Midbrain (tissue), 1 donor: ENCODE measurements around the gene PYGB.
A peak's percentile ranks its signal among the peaks of the same experiment; 100 is the strongest.
"Not testable (repeated sequence)": the region's sequence is repeated elsewhere in the genome, so short reads cannot be mapped to it uniquely, and the experiment has no call there.

ENCODE experiments used
- DNase-seq: peaks from one replicate; lab custom pipeline; 2025; lab: John Stamatoyannopoulos, UW

Gene PYGB

DNA sequence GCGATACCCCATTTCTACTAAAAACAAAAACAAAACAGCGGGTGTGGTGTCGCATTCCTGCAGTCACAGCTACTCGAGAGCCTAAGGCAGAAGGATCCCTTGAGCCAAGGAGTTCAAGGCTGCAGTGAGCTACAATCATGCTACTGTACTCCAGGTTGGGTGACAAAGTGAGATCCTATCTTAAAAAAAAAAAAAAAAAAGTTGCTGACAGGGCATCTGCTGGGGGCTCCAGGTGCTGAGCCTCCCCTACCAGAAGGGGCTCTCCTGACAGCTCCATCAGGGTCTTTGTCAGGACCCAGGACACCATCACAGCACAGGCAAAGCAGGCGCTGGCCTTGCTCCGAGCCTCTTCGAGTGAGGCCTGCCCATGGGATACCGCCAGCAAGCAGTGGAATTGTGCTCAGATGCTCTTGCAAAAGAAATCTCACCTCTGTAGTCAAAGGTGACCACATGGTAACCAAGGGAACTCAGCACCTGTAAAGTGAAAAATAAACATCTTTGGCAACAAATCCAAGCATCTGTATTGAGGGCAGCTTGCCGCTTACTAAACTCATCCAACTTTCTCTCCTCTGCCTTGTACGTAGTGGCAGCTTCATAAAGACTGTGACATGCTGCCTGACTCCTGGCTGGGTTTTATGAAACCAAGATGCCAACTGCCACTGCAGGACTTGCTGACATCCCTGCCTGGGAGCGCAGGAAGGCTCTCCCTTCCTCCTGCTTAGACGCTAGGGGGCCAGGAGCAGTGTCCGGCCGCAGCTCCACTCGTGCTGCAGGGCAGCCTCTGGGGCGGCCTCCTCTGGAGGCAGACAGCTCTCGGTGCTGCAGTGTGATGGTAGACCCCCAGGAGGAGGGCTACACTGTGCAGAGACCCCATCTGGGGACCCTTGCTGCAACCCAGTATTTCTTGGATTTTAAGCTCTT, 66.9 kb downstream of the PYGB start:
- DNase-seq = no peak

DNA sequence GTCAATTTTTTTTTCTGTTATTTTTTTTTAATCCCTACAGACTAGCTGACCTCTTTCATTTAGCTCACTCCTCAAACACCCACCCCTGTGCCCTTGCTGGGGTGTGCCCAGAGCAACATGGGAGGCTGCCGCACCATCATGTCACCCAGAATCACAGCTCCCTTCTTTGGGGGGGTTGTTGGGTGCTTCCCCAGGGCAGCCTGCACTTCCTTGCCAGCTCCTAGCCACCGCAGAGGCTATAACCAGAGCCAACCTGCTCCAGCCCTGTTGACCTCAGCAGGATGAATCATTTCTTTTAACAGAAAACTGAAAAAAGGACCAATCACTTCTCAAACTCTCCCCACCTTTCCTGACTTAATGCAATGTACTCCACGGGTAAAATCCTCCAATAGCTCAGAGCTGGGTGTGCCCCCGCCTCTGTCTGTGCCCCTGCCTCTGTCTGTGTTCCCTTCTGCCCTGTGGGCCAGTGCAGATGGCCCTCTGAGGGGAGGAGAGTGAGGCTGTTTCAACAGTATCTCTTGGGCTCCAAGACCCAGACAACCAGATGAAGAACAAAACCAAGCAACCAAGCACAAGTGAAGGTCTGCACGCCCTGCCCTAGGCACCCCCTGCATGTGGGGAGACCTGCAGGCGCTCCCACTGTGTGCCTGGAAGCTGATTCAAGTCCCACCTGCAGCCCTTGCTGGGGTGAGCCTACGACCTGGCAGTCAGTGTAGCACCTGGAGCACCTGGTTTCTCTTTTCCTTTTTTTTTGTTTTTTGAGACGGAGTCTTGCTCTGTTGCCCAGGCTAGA, 67.7 kb downstream of the PYGB start:
- DNase-seq = no peak

GRCh38 chr20:25316506-25317190, 68.8 kb downstream of the PYGB start:
- DNase-seq = no peak

GRCh38 chr20:25317351-25318075, 69.6 kb downstream of the PYGB start:
- no peak for DNase-seq

DNA sequence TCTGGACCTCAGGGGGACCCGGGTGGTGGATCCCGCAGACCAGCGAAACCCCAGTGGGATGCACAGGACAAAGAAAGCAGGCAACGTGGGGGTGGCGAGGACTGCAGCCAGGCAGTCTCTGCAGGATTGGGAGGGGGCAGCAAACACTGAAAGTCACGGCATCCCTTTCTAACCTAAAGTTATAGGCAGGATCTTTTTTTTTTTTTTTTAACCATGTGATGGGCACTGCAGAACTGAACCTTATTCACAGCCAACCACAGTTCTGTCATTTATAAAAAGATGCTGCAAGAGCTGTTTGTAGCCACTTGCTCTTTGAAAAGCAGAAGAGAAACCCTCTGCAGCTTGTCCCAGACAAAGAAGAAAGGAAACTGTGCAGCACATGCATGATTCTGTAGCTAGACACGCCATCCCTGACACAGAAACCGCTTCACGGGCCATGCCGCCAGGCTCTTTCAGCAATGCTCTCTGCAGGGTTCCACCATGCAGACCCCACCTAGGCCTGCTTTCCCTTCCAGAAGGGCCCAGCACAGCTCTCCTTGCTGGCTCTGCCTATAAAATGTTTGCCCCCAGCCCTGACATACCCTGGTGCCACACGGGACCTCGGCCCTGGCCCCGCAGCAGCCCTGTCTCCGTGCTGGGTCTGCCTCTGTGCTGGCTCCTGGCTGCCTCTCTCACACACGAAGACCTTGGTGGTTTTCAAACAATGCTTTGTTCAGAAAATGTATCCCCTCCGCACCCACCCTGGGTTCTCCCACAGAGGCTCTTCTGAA, 70.8 kb downstream of the PYGB start:
- peak; percentile 56 for DNase-seq

DNA sequence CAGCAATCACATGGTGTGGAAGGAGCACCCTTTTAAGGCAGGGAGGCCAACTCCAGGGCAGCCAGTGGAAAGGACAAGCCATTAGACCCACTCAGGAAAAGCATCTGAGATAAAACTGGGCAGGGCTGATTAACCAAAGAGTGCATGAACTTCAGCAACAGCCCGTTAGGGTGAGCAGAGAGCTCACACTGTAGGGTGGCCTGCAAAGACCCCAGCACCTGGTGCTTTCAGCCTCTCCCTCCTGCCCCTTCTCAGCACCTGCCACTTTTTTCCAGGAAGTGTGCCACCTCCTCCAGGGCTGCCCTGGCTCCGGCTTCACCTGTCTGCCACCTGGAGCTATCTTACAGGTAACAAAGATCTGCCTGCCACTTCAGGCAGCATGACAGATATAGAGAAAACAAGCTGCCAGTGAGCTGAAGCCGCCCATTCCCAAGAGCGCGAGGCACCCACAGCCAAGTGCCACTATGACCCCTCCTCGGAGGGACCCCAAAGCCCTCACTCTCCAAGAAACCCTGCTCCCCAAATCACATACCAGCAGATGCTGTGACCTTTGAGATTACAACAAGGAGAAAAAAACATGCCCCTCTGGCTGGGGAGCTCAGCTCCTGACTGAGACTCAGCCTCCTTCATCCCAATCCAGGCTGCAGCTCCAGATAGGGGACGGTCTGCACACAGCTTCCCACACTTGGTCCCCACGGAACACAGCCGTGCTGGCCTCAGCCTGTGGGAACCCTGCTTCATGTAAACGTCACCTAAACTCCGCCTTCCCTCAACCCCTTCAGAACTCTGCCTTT, 71.6 kb downstream of the PYGB start:
- DNase-seq = no peak

DNA sequence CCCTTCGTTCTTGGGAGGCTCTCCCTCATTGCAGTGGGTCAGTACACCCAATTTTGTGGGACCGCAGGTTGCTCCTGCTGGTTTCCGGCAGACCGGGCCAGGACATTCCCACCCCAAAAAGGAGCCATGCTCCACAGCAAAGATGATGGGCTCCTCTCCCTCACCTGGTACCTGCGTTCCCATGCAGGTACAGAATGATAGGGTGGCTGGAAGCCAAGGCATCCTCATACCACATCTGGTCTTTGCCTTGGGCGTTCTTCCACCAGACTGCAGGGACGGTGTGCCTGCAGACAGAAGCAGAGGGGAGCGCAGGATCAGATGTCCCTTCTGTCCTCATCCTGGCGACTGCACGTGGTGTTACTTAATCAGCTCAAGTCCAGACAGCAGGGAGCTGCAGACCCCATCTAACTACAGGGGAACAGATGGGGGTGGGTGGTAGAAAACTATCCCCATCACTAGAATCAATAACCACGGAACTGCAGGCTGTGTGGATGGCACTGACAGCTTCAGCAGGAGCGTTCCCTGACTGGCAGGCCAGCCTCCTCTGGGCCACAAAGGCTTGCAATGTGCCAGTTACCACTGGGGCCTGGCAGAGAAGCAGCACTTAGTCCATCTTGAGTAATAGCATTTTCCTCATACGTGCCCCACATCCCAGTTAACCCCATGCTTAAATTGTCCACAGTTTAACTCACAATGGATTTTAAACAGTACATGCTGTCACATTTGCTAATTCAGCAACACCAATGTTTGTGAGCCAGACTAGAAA, 72.3 kb downstream of the PYGB start:
- DNase-seq = peak; percentile 14

DNA sequence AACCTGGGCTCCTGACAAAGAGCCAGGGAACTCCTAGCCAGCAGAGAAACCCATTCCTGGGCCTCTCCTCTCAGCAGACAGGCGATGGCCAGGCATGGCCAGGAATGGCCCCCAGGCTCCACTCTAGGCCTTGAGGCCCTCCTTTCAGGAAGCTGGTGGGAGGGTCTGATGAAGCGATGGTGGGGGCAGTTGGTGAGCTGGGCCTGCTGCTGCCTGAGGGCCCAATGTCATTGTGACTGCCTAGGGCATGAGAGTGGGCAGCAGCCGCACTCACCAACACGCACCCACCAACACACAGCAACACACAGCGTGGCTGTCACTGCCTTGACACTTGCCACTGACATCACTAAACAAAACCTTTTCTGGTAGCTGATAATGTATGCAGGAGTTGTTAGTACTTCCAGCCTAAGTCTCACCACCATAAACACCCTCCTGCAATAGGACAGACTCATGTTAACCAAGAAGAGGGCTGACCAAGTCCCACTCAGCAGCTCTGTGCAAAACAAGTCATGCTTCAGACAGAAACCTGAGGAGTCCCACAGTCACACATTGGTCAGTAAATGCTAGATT, 73.5 kb downstream of the PYGB start:
- no peak for DNase-seq

DNA sequence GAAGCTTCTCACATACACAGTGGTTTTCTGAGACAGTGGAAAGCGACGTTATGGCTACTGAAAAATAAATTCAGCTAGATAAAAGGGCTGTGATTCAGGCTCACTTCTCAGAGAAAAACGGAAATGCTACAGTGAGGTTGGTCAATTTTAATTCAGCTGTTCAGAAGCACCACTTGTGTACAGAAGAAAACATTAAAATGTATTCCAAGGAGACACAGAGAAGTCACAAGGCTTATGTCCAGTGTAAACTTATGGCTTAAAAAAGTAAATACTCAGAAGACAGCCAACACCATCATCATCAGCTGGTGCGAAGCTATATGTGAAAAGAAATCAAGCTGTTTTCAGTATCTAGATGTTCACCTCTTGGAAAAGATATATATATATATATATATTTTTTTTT, 74.1 kb downstream of the PYGB start:
- no peak for DNase-seq

GRCh38 chr20:25323496-25324246, 75.8 kb downstream of the PYGB start:
- DNase-seq = no peak

DNA sequence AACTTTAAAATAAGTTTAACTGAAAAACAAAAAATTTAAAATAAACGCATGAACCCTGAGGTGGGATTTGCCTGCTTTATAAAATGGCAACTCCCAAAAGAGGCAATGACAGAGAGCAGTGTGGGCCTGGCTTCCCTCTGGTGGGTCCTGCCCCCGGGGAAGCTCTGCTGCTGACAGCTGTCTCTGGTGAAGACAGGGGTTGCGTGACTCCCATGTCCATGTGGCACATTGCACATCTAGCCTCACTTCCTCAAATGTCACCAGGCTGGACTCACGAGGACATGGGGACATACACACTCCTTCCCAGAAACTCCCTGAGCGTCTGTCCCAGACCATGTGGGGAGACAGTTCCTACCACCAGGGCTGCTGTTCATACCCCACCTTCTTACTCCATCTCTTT, 76.5 kb downstream of the PYGB start:
- no peak for DNase-seq

GRCh38 chr20:25325073-25325472, 77.2 kb downstream of the PYGB start:
- DNase-seq = no peak

DNA sequence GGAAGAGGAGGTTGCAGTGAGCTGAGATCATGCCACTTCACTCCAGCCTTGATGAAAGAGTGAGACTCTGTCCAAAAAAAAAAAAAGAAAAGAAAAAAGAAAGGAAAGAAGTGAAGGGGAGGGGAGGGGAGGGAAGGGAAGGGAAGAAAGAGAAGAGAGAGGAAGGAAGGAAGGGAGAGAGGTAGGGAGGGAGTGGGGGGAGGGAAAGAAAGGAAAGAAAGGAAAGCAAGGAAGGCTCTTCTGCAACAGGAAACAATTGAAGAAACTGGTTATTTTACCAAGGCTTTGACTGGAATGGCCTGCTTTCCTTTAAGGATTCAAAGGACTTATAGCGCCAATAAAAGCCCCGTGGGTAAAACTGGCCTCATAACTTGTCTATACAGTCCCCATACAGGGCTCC, 78.1 kb downstream of the PYGB start:
- DNase-seq = no peak

GRCh38 chr20:25327521-25328235, 79.8 kb downstream of the PYGB start:
- DNase-seq = no peak

GRCh38 chr20:25328954-25329498, 81.1 kb downstream of the PYGB start:
- DNase-seq = no peak

DNA sequence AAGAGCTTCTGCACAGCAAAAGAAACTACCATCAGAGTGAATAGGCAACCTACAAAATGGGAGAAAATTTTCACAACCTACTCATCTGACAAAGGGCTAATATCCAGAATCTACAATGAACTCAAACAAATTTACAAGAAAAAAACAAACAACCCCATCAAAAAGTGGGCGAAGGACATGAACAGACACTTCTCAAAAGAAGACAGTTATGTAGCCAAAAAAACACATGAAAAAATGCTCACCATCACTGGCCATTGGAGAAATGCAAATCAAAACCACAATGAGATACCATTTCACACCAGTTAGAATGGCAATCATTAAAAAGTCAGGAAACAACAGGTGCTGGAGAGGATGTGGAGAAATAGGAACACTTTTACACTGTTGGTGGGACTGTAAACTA, 87.1 kb downstream of the PYGB start:
- DNase-seq = not testable (repeated sequence)
